COLO668 (cell line): Measurements from ENCODE around the gene UNC93B1.
"Not testable (repeated sequence)": the region's sequence is repeated elsewhere in the genome, so short reads cannot be mapped to it uniquely, and the experiment has no call there.

Source experiments
- DNase-seq: peaks from one replicate; lab custom pipeline; 2025; ENCODE audit not compliant: unreplicated experiment; lab: John Stamatoyannopoulos, UW

Gene UNC93B1

GRCh38 chr11:68010090-68011041 lies 6.5 kb upstream of the UNC93B1 start, which contains the start of gene ALDH3B1:
Gene ALDH3B1 (plus strand): TSS chr11:68010327. CDS start chr11:68015298, 4,971 bp downstream.
- peak; percentile 65 for DNase-seq

- no peak for DNase-seq
These were observed 5.6 kb upstream of the UNC93B1 start for GRCh38 chr11:68009391-68010089.

GRCh38 chr11:68008381-68009337 lies 4.8 kb upstream of the UNC93B1 start:
- peak; percentile 93 for DNase-seq

GRCh38 chr11:68007498-68008380 lies 3.8 kb upstream of the UNC93B1 start:
- DNase-seq = no peak

GRCh38 chr11:68006606-68007166 lies 2.8 kb upstream of the UNC93B1 start:
- DNase-seq = no peak

- no peak for DNase-seq
These were observed 846 bp upstream of the UNC93B1 start for GRCh38 chr11:68004551-68005335.

GRCh38 chr11:68002938-68003845 lies 705 bp downstream of the UNC93B1 start:
- peak; percentile 71 for DNase-seq

GRCh38 chr11:68002575-68002937 lies 1.3 kb downstream of the UNC93B1 start:
- peak; percentile 36 for DNase-seq

GRCh38 chr11:67999704-68000103 lies 4.2 kb downstream of the UNC93B1 start:
- no peak for DNase-seq

- no peak for DNase-seq
These were observed 4.7 kb downstream of the UNC93B1 start for GRCh38 chr11:67999201-67999629.

- peak; percentile 35 for DNase-seq
These were observed 5.5 kb downstream of the UNC93B1 start for GRCh38 chr11:67998150-67999045.

GRCh38 chr11:67997475-67997921 lies 6.4 kb downstream of the UNC93B1 start:
- DNase-seq = no peak

GRCh38 chr11:67996622-67997474 lies 7.0 kb downstream of the UNC93B1 start:
- DNase-seq = peak; percentile 37

GRCh38 chr11:67996051-67996450 lies 7.8 kb downstream of the UNC93B1 start:
- DNase-seq = no peak

GRCh38 chr11:67995579-67995978 lies 8.3 kb downstream of the UNC93B1 start:
- DNase-seq = not testable (repeated sequence)

GRCh38 chr11:67995129-67995528 lies 8.8 kb downstream of the UNC93B1 start:
- DNase-seq = not testable (repeated sequence)
